AG04450 (cell line): ENCODE results near the gene NOX3. TPM values are rescaled to one million over a fixed set of nuclear protein-coding genes. Genes with fewer than 3 reads are reported as not detected.

Experiments used
- polyA plus RNA-seq: library from polyadenylated mRNA; depleted of rRNA; stranded (reverse); fragments of >200 nt; gene quantifications from 2 replicates; pipeline ENCODE4 v1.2.3, GENCODE V29; 2011; rRNA removed

NOX3 gene
- polyA plus RNA-seq, 1 experiment, result not detected

Other genes starting within 250 kb of the NOX3 start
- not detected in 2 replicates for gene CLDN20, start 191.8 kb downstream of the NOX3 start, polyA plus RNA-seq
- gene TFB1M, start 141.4 kb downstream of the NOX3 start, polyA plus RNA-seq, result 14.6 and 20.4 TPM in 2 replicates